Measurements from ENCODE around the gene WFDC9.
"Not testable (repeated sequence)": the region's sequence is repeated elsewhere in the genome, so short reads cannot be mapped to it uniquely, and the experiment has no call there.

Gene WFDC9

DNA sequence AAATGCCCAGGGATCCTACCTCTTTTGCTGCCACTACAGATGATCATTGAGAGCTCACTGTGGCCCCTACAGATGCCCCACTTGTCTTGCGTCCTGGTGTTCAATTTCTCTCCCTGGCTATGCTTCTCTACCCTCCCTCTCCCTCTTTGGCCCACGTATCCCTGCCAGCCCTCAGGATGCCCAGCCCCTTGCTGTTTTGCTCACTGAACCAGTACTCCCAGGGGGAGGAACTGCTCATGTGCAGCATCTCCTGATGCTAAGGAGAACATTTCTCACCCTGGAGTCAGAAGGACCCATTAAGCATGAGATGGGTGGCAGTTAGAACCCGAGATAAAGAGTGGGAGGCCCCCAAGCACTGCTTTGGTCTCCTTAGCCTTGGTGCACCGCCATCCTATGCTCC lies at the start of gene WFDC9:
Gene WFDC9, minus strand, starts transcription at position 101 of the 400 bp plus-strand sequence. CDS start 21,103 bp downstream, outside the sequence.
- Histone ChIP-seq H3K9ac (ENCODE audit: insufficient read length, low read depth) (no peak within 1 kb of the TSS), H3K9me3 (ENCODE audit: insufficient read depth, low read length) (no peaks in the 10 kb centered on the region), H3K36me3 (ENCODE audit: insufficient read depth, insufficient read length, low read length) (no peaks in the 10 kb centered on the region), H3K27me3 (ENCODE audit: insufficient read depth, insufficient read length) (no peaks in the 10 kb centered on the region), H3K4me1 (ENCODE audit: insufficient read depth, insufficient read length) (no peaks in the 10 kb centered on the region), H3K4me3 (ENCODE audit: insufficient read length, low read depth) (no peak within 1 kb of the TSS)
- TF ChIP-seq SUZ12 (IDR thresholded peaks at IDR 0.05; ENCODE audit: extremely low read depth, insufficient read depth, insufficient read length) = no peak
- no peak for TF ChIP-seq ZNF274 (IDR thresholded peaks at IDR 0.05; ENCODE audit: low read depth, low read length)
- TF ChIP-seq YY1 (IDR thresholded peaks at IDR 0.05; ENCODE audit: insufficient read depth, insufficient read length) = no peak
- no peak for DNase-seq (ENCODE audit: low read depth, low spot score)

DNA sequence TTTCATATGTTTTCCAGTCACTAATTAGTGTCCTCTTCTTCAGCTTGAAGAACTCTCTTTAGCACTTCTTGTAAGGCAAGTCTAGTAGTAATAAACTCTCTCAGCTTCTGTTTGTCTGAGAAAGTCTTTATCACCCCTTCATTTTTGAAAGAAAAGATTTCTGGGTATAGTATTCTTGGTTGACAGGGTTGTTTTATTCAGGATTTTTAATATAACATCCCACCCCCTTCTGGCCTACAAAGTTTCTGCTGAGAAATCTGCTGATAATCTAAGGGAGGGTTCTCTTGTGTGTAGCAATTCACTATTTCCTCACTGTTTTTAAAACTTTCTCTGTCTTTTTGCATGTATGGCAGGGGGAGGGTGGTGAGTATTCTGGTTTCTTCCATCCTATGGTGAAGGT lies 48.6 kb upstream of the WFDC9 start:
- Histone ChIP-seq H3K4me1 (ENCODE audit: insufficient read depth, insufficient read length) (no peaks in the 10 kb centered on the region), H3K9me3 (ENCODE audit: insufficient read depth, low read length) (peaks cover 28% of the 10 kb centered on the region), H3K9ac (ENCODE audit: insufficient read length, low read depth) (no peak overlapping the region), H3K4me3 (ENCODE audit: insufficient read length, low read depth) (no peak overlapping the region), H3K36me3 (ENCODE audit: insufficient read depth, insufficient read length, low read length) (no peaks in the 10 kb centered on the region), H3K27me3 (ENCODE audit: insufficient read depth, insufficient read length) (no peaks in the 10 kb centered on the region)
- TF ChIP-seq SUZ12 (IDR thresholded peaks at IDR 0.05; ENCODE audit: extremely low read depth, insufficient read depth, insufficient read length) = no peak
- no peak for TF ChIP-seq YY1 (IDR thresholded peaks at IDR 0.05; ENCODE audit: insufficient read depth, insufficient read length)
- no peak for DNase-seq (ENCODE audit: low read depth, low spot score)

DNA sequence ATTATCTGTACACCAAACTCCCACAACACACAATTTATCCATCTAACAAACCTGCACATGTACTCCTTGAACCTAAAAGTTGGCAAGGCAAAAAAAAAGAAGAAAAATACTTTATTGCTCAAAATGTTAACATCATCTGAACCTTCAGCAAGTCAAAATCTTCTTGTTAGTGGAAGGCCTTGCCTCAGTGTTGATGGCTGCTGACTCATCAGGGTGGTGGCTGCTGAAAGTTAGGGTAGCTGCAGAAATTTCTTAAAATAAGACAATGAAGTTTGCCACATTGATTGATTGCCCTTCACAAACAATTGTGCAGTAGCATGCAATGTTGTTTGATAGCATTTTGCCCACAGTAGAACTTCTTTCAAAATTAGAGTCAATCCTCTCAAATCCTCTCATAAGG lies 41.7 kb upstream of the WFDC9 start:
- no peaks in the 10 kb centered on the region for H3K36me3 ChIP-seq (ENCODE audit: insufficient read depth, insufficient read length, low read length)
- peaks cover 5% of the 10 kb centered on the region; the same call in 1 of the 2 replicates for H3K9me3 ChIP-seq (ENCODE audit: insufficient read depth, low read length)
- H3K27me3 ChIP-seq (ENCODE audit: insufficient read depth, insufficient read length) = no peaks in the 10 kb centered on the region
- no peaks in the 10 kb centered on the region for H3K4me1 ChIP-seq (ENCODE audit: insufficient read depth, insufficient read length)
- DNase-seq (ENCODE audit: low read depth, low spot score) = no peak
- H3K4me3 ChIP-seq (ENCODE audit: insufficient read length, low read depth) = no peak overlapping the region
- H3K9ac ChIP-seq (ENCODE audit: insufficient read length, low read depth) = no peak overlapping the region
- TF ChIP-seq YY1 (IDR thresholded peaks at IDR 0.05; ENCODE audit: insufficient read depth, insufficient read length) = no peak
- TF ChIP-seq ZNF274 (IDR thresholded peaks at IDR 0.05; ENCODE audit: low read depth, low read length) = no peak
- TF ChIP-seq SUZ12 (IDR thresholded peaks at IDR 0.05; ENCODE audit: extremely low read depth, insufficient read depth, insufficient read length) = no peak

DNA sequence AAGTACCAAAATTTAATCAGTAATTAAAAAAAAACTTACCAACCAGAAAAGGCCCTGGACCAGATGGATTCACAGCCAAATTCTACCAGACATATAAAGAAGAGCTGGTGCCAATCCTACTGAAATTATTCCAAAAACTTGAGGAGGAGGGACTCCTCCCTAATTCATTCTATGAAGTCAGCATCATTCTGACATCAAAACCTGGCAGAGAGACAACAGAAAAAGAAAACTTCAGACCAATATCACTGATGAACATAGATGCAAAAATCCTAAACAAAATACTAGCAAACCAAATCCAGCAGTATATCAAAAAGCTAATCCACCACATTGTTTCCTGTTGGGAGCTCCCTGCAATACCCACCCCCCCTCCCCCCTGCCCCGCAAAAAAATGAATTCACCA lies 39.1 kb upstream of the WFDC9 start, which contains the start of gene WFDC11:
Gene WFDC11, minus strand, starts transcription at position 101 of the 400 bp plus-strand sequence. CDS start 19,639 bp downstream, outside the sequence.
- Histone ChIP-seq H3K4me1 (ENCODE audit: insufficient read depth, insufficient read length) (no peaks in the 10 kb centered on the region), H3K36me3 (ENCODE audit: insufficient read depth, insufficient read length, low read length) (no peaks in the 10 kb centered on the region), H3K27me3 (ENCODE audit: insufficient read depth, insufficient read length) (no peaks in the 10 kb centered on the region), H3K9ac (ENCODE audit: insufficient read length, low read depth) (no peak within 1 kb of the TSS), H3K9me3 (ENCODE audit: insufficient read depth, low read length) (no peaks in the 10 kb centered on the region; the same call in 1 of the 2 replicates), H3K4me3 (ENCODE audit: insufficient read length, low read depth) (no peak within 1 kb of the TSS)
- no peak for TF ChIP-seq SUZ12 (IDR thresholded peaks at IDR 0.05; ENCODE audit: extremely low read depth, insufficient read depth, insufficient read length)
- no peak for TF ChIP-seq ZNF274 (IDR thresholded peaks at IDR 0.05; ENCODE audit: low read depth, low read length)
- TF ChIP-seq YY1 (IDR thresholded peaks at IDR 0.05; ENCODE audit: insufficient read depth, insufficient read length) = no peak
- no peak for DNase-seq (ENCODE audit: low read depth, low spot score)

DNA sequence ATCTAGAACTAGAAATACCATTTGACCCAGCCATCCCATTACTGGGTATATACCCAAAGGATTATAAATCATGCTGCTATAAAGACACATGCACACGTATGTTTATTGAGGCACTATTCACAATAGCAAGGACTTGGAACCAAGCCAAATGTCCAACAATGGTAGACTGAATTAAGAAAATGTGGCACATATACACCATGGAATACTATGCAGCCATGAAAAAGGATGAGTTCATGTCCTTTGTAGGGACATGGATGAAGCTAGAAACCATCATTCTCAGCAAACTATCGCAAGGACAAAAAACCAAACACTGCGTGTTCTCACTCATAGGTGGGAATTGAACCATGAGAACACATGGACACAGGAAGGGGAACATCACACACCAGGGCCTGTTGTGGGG lies 26.0 kb upstream of the WFDC9 start:
- not testable (repeated sequence) for H3K27me3 ChIP-seq (ENCODE audit: insufficient read depth, insufficient read length); H3K4me1 ChIP-seq (ENCODE audit: insufficient read depth, insufficient read length); H3K9me3 ChIP-seq (ENCODE audit: insufficient read depth, low read length); DNase-seq (ENCODE audit: low read depth, low spot score); H3K9ac ChIP-seq (ENCODE audit: insufficient read length, low read depth); H3K36me3 ChIP-seq (ENCODE audit: insufficient read depth, insufficient read length, low read length); H3K4me3 ChIP-seq (ENCODE audit: insufficient read length, low read depth)

DNA sequence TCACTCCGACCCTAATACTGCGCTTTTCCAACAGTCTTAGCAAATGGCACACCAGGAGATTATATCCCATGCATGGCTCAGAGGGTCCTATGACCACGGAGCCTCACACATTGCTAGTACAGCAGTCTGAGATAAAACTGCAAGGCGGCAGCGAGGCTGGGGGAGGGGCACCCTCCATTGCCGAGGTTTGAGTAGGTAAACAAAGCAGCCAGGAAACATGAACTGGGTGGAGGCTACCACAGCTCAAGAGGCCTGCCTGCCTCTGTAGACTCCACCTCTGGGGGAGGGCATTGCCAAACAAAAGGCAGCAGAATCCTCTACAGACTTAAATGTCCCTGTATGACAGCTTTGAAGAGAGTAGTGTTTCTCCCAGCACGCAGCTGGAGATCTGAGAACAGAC lies 20.6 kb upstream of the WFDC9 start:
- H3K36me3 ChIP-seq (ENCODE audit: insufficient read depth, insufficient read length, low read length); DNase-seq (ENCODE audit: low read depth, low spot score): not testable (repeated sequence)

DNA sequence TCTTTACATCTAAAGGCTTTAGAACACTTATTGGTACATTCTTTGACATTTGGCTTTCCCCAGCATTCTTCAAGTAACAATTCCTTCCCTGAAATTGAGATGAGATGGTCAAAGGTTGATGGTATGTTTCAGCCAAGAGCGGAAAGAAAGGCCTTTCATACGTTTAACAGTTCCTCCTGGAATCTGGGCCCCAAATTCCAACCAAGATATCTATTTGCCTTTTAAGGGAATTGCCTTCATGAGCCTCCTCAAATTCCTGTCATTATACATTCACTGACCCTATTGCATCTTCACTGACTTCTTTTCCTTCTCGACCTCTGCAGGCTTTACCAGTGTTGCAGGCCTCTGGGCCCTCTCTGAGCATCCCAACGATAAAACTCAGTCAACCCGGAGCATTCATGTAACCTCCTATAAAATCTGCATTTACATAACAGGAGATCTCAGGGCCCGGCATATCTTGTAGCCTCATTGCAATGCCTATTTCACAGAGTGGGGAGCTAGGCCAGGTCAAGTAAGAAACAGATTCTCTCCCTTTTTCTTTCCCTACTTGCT lies 18.3 kb upstream of the WFDC9 start:
- H3K9me3 ChIP-seq (ENCODE audit: insufficient read depth, low read length) = peaks cover 33% of the 10 kb centered on the region
- H3K9ac ChIP-seq (ENCODE audit: insufficient read length, low read depth) = no peak overlapping the region
- no peak overlapping the region for H3K4me3 ChIP-seq (ENCODE audit: insufficient read length, low read depth)
- no peaks in the 10 kb centered on the region for H3K36me3 ChIP-seq (ENCODE audit: insufficient read depth, insufficient read length, low read length)
- TF ChIP-seq SUZ12 (IDR thresholded peaks at IDR 0.05; ENCODE audit: extremely low read depth, insufficient read depth, insufficient read length) (no peak), ZNF274 (IDR thresholded peaks at IDR 0.05; ENCODE audit: low read depth, low read length) (no peak), YY1 (IDR thresholded peaks at IDR 0.05; ENCODE audit: insufficient read depth, insufficient read length) (no peak)
- DNase-seq (ENCODE audit: low read depth, low spot score) = peak; percentile 22
- no peaks in the 10 kb centered on the region for H3K4me1 ChIP-seq (ENCODE audit: insufficient read depth, insufficient read length)
- H3K27me3 ChIP-seq (ENCODE audit: insufficient read depth, insufficient read length) = no peaks in the 10 kb centered on the region

More for the DNA sequence above, 20.6 kb upstream of the WFDC9 start:
- not testable (repeated sequence) for H3K27me3 ChIP-seq (ENCODE audit: insufficient read depth, insufficient read length); H3K4me1 ChIP-seq (ENCODE audit: insufficient read depth, insufficient read length); H3K9ac ChIP-seq (ENCODE audit: insufficient read length, low read depth); H3K4me3 ChIP-seq (ENCODE audit: insufficient read length, low read depth)
- peaks cover 32% of the 10 kb centered on the region for H3K9me3 ChIP-seq (ENCODE audit: insufficient read depth, low read length)

All from NT2/D1 (cell line).